Measurements from ENCODE around the gene DDX27.

The DDX27 gene

GRCh38 chr20:49199729-49200293 lies 19.4 kb upstream of the DDX27 start:
- DNase-seq (ENCODE audit: extremely low read depth, insufficient read length), result no peak
- Histone ChIP-seq H3K27me3 (replicated peaks; ENCODE audit: control insufficient read depth, insufficient read depth, low read length) (no peaks in the 10 kb centered on the region), H3K36me3 (ENCODE audit: control insufficient read depth, insufficient read depth, low read length) (no peaks in the 10 kb centered on the region), H3K4me3 (replicated peaks; ENCODE audit: low read depth, low read length) (no peak overlapping the region)
- TF ChIP-seq CTCF (IDR thresholded peaks at IDR 0.05; ENCODE audit: insufficient read depth, low read length, poor library complexity, severe bottlenecking), result no peak

- no peak for DNase-seq (ENCODE audit: extremely low read depth, insufficient read length)
- Histone ChIP-seq H3K36me3 (ENCODE audit: control insufficient read depth, insufficient read depth, low read length) (no peaks in the 10 kb centered on the region), H3K4me3 (replicated peaks; ENCODE audit: low read depth, low read length) (no peak overlapping the region), H3K27me3 (replicated peaks; ENCODE audit: control insufficient read depth, insufficient read depth, low read length) (no peaks in the 10 kb centered on the region)
- no peak for TF ChIP-seq CTCF (IDR thresholded peaks at IDR 0.05; ENCODE audit: insufficient read depth, low read length, poor library complexity, severe bottlenecking)
Observed at GRCh38 chr20:49203011-49203410, 16.2 kb upstream of the DDX27 start.

- no peak for DNase-seq (ENCODE audit: extremely low read depth, insufficient read length)
- H3K36me3 ChIP-seq (ENCODE audit: control insufficient read depth, insufficient read depth, low read length), result no peaks in the 10 kb centered on the region
- no peaks in the 10 kb centered on the region for H3K27me3 ChIP-seq (replicated peaks; ENCODE audit: control insufficient read depth, insufficient read depth, low read length)
- TF ChIP-seq CTCF (IDR thresholded peaks at IDR 0.05; ENCODE audit: insufficient read depth, low read length, poor library complexity, severe bottlenecking), result no peak
- H3K4me3 ChIP-seq (replicated peaks; ENCODE audit: low read depth, low read length), result no peak overlapping the region
Observed at GRCh38 chr20:49203746-49204145, 15.5 kb upstream of the DDX27 start.

- no peak for DNase-seq (ENCODE audit: extremely low read depth, insufficient read length)
- peak; percentile 44 for TF ChIP-seq CTCF (IDR thresholded peaks at IDR 0.05; ENCODE audit: insufficient read depth, low read length, poor library complexity, severe bottlenecking)
- Histone ChIP-seq H3K36me3 (ENCODE audit: control insufficient read depth, insufficient read depth, low read length) (no peaks in the 10 kb centered on the region), H3K27me3 (replicated peaks; ENCODE audit: control insufficient read depth, insufficient read depth, low read length) (no peaks in the 10 kb centered on the region), H3K4me3 (replicated peaks; ENCODE audit: low read depth, low read length) (no peak overlapping the region)
Observed at GRCh38 chr20:49207076-49207475, 12.1 kb upstream of the DDX27 start.

- Histone ChIP-seq H3K4me3 (replicated peaks; ENCODE audit: low read depth, low read length) (no peak overlapping the region), H3K27me3 (replicated peaks; ENCODE audit: control insufficient read depth, insufficient read depth, low read length) (no peaks in the 10 kb centered on the region), H3K36me3 (ENCODE audit: control insufficient read depth, insufficient read depth, low read length) (no peaks in the 10 kb centered on the region)
- DNase-seq (ENCODE audit: extremely low read depth, insufficient read length), result no peak
- no peak for TF ChIP-seq CTCF (IDR thresholded peaks at IDR 0.05; ENCODE audit: insufficient read depth, low read length, poor library complexity, severe bottlenecking)
Observed at GRCh38 chr20:49210101-49210756, 9.0 kb upstream of the DDX27 start.

- H3K36me3 ChIP-seq (ENCODE audit: control insufficient read depth, insufficient read depth, low read length), result no peaks in the 10 kb centered on the region
- no peak for TF ChIP-seq CTCF (IDR thresholded peaks at IDR 0.05; ENCODE audit: insufficient read depth, low read length, poor library complexity, severe bottlenecking)
Observed at GRCh38 chr20:49210757-49211110, 8.5 kb upstream of the DDX27 start.

More at GRCh38 chr20:49210757-49211110, 8.5 kb upstream of the DDX27 start:
- no peak for DNase-seq (ENCODE audit: extremely low read depth, insufficient read length)
- H3K4me3 ChIP-seq (replicated peaks; ENCODE audit: low read depth, low read length), result no peak overlapping the region
- H3K27me3 ChIP-seq (replicated peaks; ENCODE audit: control insufficient read depth, insufficient read depth, low read length), result no peaks in the 10 kb centered on the region
